Cerebellar nuclear complex (tissue), 1 donor: ENCODE data around the gene CEP250.
"Not testable (repeated sequence)": the region's sequence is repeated elsewhere in the genome, so short reads cannot be mapped to it uniquely, and the experiment has no call there.

Experiments used
- DNase-seq, 2 experiments: peaks; one replicate each; lab custom pipeline; 2025; lab: John Stamatoyannopoulos, UW

CEP250 gene

GRCh38 chr20:35451295-35451694 lies 4.1 kb upstream of the CEP250 start:
- no peak for DNase-seq

GRCh38 chr20:35453647-35454046 lies 1.8 kb upstream of the CEP250 start:
- no peak for DNase-seq

GRCh38 chr20:35456700-35457099 lies 1.3 kb downstream of the CEP250 start:
- DNase-seq = not testable (repeated sequence)

DNA sequence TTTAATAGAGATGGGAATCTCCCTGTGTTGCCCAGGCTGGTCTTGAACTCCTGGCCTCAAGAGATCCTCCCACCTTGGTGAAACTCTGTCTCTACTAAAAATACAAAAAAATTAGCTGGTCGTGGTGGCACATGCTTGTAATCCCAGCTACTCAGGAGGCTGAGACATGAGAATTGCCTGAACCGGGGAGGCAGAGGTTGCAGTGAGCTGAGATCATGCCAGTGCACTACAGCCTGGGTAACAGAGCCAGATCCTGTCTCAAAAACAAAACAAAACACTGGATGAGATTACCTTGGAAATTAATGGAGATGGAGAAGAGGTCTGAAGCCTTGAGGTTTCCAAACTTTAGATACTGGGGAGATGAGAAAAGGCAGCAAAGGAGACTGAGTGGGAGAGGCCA lies 2.1 kb downstream of the CEP250 start:
- not testable (repeated sequence) for DNase-seq

DNA sequence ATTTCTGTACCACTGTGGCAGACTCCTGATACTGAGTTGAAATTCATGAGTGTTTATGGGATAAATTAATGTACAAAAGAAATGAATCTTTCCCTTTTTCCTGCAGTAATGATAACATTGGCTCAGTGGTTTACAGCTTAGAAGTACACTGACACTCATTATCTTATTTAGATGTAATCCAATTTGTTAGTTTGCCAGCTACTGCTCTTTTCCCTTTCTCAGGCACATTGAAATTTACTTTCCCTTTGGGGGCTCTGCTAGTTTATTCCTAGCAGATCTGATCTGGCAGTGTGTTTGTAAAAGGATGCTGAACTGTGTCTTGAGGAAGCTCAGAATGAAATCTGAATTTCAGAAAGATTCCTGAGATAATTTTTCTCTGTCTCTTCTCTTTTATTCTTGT lies 3.0 kb downstream of the CEP250 start:
- no peak for DNase-seq

GRCh38 chr20:35461620-35462019 lies 6.2 kb downstream of the CEP250 start:
- DNase-seq = no peak

DNA sequence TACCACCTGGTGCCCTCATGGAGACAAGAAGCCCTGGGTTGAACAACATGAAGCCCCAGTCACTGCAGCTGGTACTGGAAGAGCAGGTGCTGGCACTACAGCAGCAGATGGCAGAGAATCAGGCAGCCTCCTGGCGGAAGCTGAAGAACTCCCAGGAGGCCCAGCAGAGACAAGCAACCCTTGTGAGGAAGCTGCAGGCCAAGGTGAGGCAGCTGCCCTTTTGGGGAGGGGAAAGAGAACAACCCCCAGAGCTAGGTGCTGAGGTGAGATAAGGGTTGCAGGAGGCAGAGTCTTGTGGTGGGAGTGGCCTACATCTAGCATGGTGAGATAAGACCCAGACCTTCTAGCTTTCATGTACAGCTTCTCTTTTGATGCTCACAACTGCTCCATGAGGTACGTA lies 7.0 kb downstream of the CEP250 start:
- DNase-seq = no peak

GRCh38 chr20:35463455-35464300 lies 8.3 kb downstream of the CEP250 start:
- peak in 1 of 2 experiments; percentile 54 for DNase-seq

DNA sequence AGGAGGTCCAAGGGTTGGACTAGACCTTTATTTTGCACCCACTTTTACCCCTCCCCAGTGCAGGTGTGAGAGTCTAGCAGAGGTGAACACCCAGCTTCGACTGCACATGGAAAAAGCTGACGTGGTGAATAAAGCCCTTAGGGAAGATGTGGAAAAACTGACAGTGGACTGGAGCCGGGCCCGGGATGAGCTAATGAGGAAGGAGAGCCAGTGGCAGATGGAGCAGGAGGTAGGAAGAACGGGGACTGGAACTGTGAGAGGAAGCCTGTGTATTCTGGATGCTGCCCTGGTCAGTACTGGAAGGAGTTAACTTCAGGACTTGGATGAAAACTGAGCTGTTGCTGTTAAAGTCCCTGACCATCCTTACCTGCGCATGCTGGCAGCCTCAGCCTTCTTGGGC lies 10.6 kb downstream of the CEP250 start:
- peak; percentile 14 to 22 for DNase-seq

- DNase-seq = no peak
Observed at GRCh38 chr20:35466856-35467255, 11.5 kb downstream of the CEP250 start.

DNA sequence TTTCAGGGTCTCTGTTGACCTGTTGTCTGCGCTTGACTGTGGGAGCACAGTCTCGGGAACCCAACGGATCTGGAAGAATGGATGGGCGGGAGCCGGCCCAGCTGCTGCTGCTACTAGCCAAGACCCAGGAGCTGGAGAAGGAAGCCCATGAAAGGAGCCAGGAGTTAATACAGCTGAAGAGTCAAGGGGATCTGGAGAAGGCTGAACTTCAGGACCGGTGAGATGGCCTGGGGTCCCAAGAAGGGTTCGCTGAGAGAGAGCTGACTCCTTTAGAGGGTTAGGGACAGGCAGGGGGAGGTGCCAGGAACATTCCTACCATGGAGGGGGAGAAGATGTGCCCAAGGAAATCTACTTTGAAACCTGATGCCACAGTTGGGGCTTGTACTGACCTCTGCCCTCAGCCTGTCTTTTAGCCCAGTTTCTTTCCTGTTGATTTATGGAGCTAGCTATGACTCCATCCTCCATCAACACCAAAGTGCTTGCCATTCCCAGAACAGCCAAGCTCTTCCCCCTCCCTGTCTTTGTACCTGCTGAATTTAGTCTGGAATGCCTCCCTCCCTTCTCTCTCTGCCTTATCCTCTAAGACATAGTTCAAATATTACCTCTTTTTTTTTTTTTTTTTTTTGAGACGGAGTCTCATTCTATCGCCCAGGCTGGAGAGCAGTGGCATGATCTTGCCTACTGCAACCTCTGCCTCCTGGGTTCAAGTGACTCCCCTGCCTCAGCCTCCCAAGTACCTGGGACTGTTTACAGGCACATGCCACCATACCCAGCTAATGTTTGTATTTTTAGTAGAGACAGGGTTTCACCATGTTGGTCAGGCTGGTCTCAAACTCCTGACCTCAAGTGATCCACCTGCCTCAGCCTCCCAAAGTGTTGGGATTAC lies 12.2 kb downstream of the CEP250 start:
- DNase-seq = no peak

- DNase-seq = no peak
Observed at GRCh38 chr20:35468671-35469334, 13.4 kb downstream of the CEP250 start.

- no peak for DNase-seq
Observed at GRCh38 chr20:35472209-35472608, 16.8 kb downstream of the CEP250 start.

- no peak for DNase-seq
Observed at GRCh38 chr20:35473684-35474083, 18.3 kb downstream of the CEP250 start.

- DNase-seq = no peak
Observed at GRCh38 chr20:35474303-35474871, 19.0 kb downstream of the CEP250 start.

- DNase-seq = no peak
Observed at GRCh38 chr20:35476288-35476687, 20.9 kb downstream of the CEP250 start.

DNA sequence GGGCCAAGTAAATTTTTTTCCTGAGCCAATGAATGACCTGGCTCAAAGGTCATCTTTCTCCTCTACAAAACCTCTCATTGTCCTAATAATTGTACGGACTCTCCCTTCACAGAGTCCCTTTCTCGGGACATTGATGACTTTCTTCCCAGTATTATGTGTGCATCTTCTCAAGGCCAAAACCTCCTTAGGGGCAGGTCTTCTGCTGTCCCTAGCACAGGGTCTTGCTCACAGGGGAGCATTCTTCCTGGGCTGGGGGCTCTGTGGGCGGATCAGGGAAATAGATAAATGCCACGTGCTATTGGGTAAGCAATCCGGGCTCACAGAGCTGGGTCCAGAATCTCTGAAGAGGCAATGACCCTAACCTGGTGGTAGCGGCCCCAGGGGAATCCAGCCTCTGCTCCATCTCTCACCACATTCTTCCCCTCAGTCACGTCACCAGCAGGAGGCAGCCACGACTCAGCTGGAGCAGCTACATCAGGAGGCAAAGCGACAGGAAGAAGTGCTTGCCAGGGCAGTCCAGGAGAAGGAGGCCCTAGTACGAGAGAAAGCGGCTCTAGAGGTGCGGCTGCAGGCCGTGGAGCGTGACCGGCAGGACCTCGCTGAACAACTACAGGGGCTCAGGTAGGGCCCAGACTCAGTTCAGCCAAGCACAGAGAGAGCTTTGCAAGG lies 23.5 kb downstream of the CEP250 start:
- no peak for DNase-seq

GRCh38 chr20:35479798-35480197 lies 24.4 kb downstream of the CEP250 start:
- no peak for DNase-seq

DNA sequence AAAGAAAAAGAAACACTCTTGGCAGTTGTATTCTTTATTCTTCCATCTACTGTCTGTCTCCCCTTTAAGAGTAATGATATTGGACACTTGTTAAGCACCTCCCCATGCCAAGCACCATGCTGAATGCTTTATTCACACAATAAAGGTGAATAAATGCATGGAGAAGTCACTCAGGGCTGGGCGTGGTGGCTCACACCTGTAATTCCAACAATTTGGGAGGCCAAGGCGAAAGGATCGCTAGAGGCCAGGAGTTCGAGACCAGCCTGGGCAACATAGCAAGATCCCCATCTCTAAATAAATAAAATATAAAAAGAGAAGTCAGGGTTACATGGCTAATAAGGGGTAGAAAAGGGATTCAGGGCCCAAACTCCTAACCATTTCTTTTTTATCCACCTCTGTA lies 32.1 kb downstream of the CEP250 start:
- DNase-seq = no peak

GRCh38 chr20:35489717-35490116 lies 34.3 kb downstream of the CEP250 start:
- DNase-seq = no peak

- DNase-seq = no peak
Observed at GRCh38 chr20:35490736-35491181, 35.4 kb downstream of the CEP250 start.
